ENCODE measurements around the gene AFF3.

The AFF3 gene

GRCh38 chr2:100010606-100011005, 131.8 kb downstream of the AFF3 start:
- TF ChIP-seq CTCF (IDR thresholded peaks at IDR 0.05) = no peak

- no peak for TF ChIP-seq CTCF (IDR thresholded peaks at IDR 0.05)
Measured at GRCh38 chr2:100009743-100010142, 132.6 kb downstream of the AFF3 start.

- no peak for TF ChIP-seq CTCF (IDR thresholded peaks at IDR 0.05)
Measured at GRCh38 chr2:100008956-100009355, 133.4 kb downstream of the AFF3 start.

GRCh38 chr2:100006516-100006915, 135.9 kb downstream of the AFF3 start:
- TF ChIP-seq CTCF (IDR thresholded peaks at IDR 0.05) = no peak

- no peak for TF ChIP-seq CTCF (IDR thresholded peaks at IDR 0.05)
Measured at GRCh38 chr2:100004959-100005387, 137.4 kb downstream of the AFF3 start.

GRCh38 chr2:100004348-100004884, 138.0 kb downstream of the AFF3 start:
- no peak for TF ChIP-seq CTCF (IDR thresholded peaks at IDR 0.05)

- TF ChIP-seq CTCF (IDR thresholded peaks at IDR 0.05) = no peak
Measured at GRCh38 chr2:100002059-100002458, 140.3 kb downstream of the AFF3 start.

Data from LNCAP (cell line).